ENCODE measurements around the gene PRKCH. TPM values are rescaled to one million over a fixed set of nuclear protein-coding genes. Genes with fewer than 3 reads are reported as not detected.

Gene PRKCH
- total RNA-seq, 1 experiment from 2014 or later, result 5.2 TPM

- no peaks in the 10 kb centered on the region for H3K36me3 Mint-ChIP-seq (ENCODE audit: insufficient read depth in 1 of 3, low read depth in 3 of 3)
- Histone ChIP-seq H4K8ac (replicated peaks; ENCODE audit: insufficient read length, low read depth, low read length) (no peak overlapping the region), H4K91ac (ENCODE audit: insufficient read length, low read depth, low read length) (no peak overlapping the region), H2BK20ac (ENCODE audit: low read depth, low read length, poor library complexity, severe bottlenecking) (no peak overlapping the region), H4K5ac (ENCODE audit: insufficient read length, low read depth, low read length) (no peak overlapping the region), H2AFZ (ENCODE audit: low read length) (no peak overlapping the region), H3K27me3 (ENCODE audit: insufficient read depth, low read length) (no peaks in the 10 kb centered on the region), H2BK5ac (ENCODE audit: insufficient read length, low read length) (no peak overlapping the region), H3K18ac (ENCODE audit: insufficient read length, low read depth, low read length) (no peak overlapping the region), H2BK120ac (ENCODE audit: low read depth, low read length, poor library complexity, severe bottlenecking) (no peak overlapping the region), H3T11ph (ENCODE audit: low read length) (no peak overlapping the region), H4K20me1 (ENCODE audit: control insufficient read depth, insufficient read depth, insufficient read length) (no peaks in the 10 kb centered on the region), H3K23ac (ENCODE audit: insufficient read length, low read depth, low read length) (no peak overlapping the region), H3K4me1 (ENCODE audit: insufficient read depth, low read length) (no peaks in the 10 kb centered on the region), H3K14ac (ENCODE audit: insufficient read depth, low read length) (no peak overlapping the region), H3K56ac (ENCODE audit: insufficient read length, low read depth, low read length) (no peak overlapping the region), H2BK15ac (ENCODE audit: low read depth, low read length) (no peak overlapping the region), H3K23me2 (ENCODE audit: insufficient read length, low read depth, low read length, poor library complexity, severe bottlenecking) (no peaks in the 10 kb centered on the region), H3K4ac (ENCODE audit: low read depth, low read length) (no peak overlapping the region), H3K9ac (ENCODE audit: extremely low read depth, insufficient read length, low read length) (no peak overlapping the region), H2BK12ac (ENCODE audit: insufficient read length, low read depth, low read length) (no peak overlapping the region), H3K4me2 (ENCODE audit: insufficient read depth, insufficient read length, low read length) (no peak overlapping the region), H3K27ac (ENCODE audit: insufficient read length, low read depth, low read length) (no peak overlapping the region), H3K79me2 (ENCODE audit: insufficient read depth, low read length) (no peaks in the 10 kb centered on the region), H2AK5ac (ENCODE audit: insufficient read length, low read length) (no peak overlapping the region), H3K9me3 (ENCODE audit: control insufficient read depth, low read depth, low read length) (no peaks in the 10 kb centered on the region), H3K79me1 (ENCODE audit: insufficient read depth, low read depth, low read length, poor library complexity, severe bottlenecking) (no peaks in the 10 kb centered on the region)
- no peaks in the 10 kb centered on the region for H3K4me1 Mint-ChIP-seq
- no peak for DNase-seq
- H3K27ac Mint-ChIP-seq, result no peak overlapping the region
- H3K9me3 Mint-ChIP-seq, result no peaks in the 10 kb centered on the region
- no CpG with 5 or more reads among the region's 6 CpGs for WGBS (ENCODE audit: extremely low coverage, insufficient read length, low lambda C conversion rate)
- H3K4me3 Mint-ChIP-seq, result no peak overlapping the region
- H3K27me3 Mint-ChIP-seq (ENCODE audit: low read depth), result no peaks in the 10 kb centered on the region
- TF ChIP-seq CTCF (conservative IDR thresholded peaks at IDR 0.05), result no peak
These were observed 73.8 kb downstream of the PRKCH start for GRCh38 chr14:61395115-61395725.
